ENCODE data around the gene TRAF3.

- TF ChIP-seq CTCF (IDR thresholded peaks at IDR 0.05 in 4 of 5, conservative IDR thresholded peaks at IDR 0.05 in 1 of 5) = no peak
- TF ChIP-seq POLR2A (IDR thresholded peaks at IDR 0.05) = no peak
Observed at GRCh38 chr14:102899516-102899900, 122.3 kb downstream of the TRAF3 start.
